ENCODE measurements around the gene RASSF5. TPM values are rescaled to one million over a fixed set of nuclear protein-coding genes. Genes with fewer than 3 reads are reported as not detected.
A peak's percentile ranks its signal among the peaks of the same experiment; 100 is the strongest.

Gene RASSF5
- total and polyA plus RNA-seq, 10 of the 15 experiments (the other 5 are each of a cell fraction or from before 2014, with no cell fraction given), result 14.0 to 89.6 (median 68.9) TPM

- TF ChIP-seq ZBTB4 (CRISPR knock-in tag; IDR thresholded peaks at IDR 0.05) (no peak), ZNF384 (IDR thresholded peaks at IDR 0.05; ENCODE audit: borderline replicate concordance, low read depth, low read length) (no peak), RELB (IDR thresholded peaks at IDR 0.05; ENCODE audit: low read depth) (peak; percentile 21; the same call in 1 of the 2 replicates), RAD51 (IDR thresholded peaks at IDR 0.05) (no peak), SMC3 (IDR thresholded peaks at IDR 0.05; ENCODE audit: borderline replicate concordance, low read length) (peak; percentile 77; the same call in 1 of the 2 replicates), IKZF2 (IDR thresholded peaks at IDR 0.05) (0 out of 4 replicates have a peak, but pooled peaks of 1 of the 2 experiments have one; percentile 30), CTCF (IDR thresholded peaks at IDR 0.05 in 2 of 3, conservative IDR thresholded peaks at IDR 0.05 in 1 of 3; ENCODE audit: control insufficient read depth in 2 of 3, extremely low read depth in 1 of 3, insufficient read depth in 1 of 3, low read depth in 3 of 3, low read length in 3 of 3) (peak; percentile 79 to 86 (median 81))
Measured at GRCh38 chr1:206634365-206635079, 127.2 kb downstream of the RASSF5 start (continued).
